GM10248 (cell line): Measurements from ENCODE around the gene ARHGEF12.

Experiments used
- CTCF ChIA-PET: fragments of 300-600 bp; sonication (Branson Sonifier 250); formaldehyde crosslinking; extraction: SDS; loops from one replicate; lab custom pipeline; 2021; ENCODE audit warnings: antibody characterized with exemption; lab: Yijun Ruan, JAX
- POLR2A ChIA-PET: fragments of 350-650 bp; sonication (Branson Sonifier 250); formaldehyde crosslinking; extraction: SDS; loops from one replicate; lab custom pipeline; 2020; ENCODE audit warnings: antibody characterized with exemption; lab: Yijun Ruan, JAX
- DNase-seq: peaks from one replicate; pipeline ENCODE4 v3.0.0; 2012; ENCODE audit errors: extremely low spot score
- CTCF ChIP-seq: IDR thresholded peaks from 2 replicates; pipeline ENCODE4 v1.5.1; 2012; ENCODE audit warnings: mild to moderate bottlenecking, low read depth; ENCODE audit errors: extremely low read depth, missing control alignments, control extremely low read depth

The ARHGEF12 gene

GRCh38 chr11:120516461-120517389 is 180.5 kb downstream of the ARHGEF12 start:
- no peak for TF ChIP-seq CTCF
- ChIA-PET CTCF (interaction anchor here (12.1 kb wide), 1 partner anchor 168 kb away, joined by 124 read pairs; no protein-coding TSS in a partner anchor), POLR2A (no interaction called here)
- no peak for DNase-seq

- ChIA-PET CTCF (interaction anchor here (12.1 kb wide), 1 partner anchor 168 kb away, joined by 124 read pairs; no protein-coding TSS in a partner anchor), POLR2A (no interaction called here)
- no peak for DNase-seq
- no peak for TF ChIP-seq CTCF
These were observed 181.2 kb downstream of the ARHGEF12 start for GRCh38 chr11:120517390-120517761.

GRCh38 chr11:120517801-120518291 is 181.6 kb downstream of the ARHGEF12 start:
- ChIA-PET CTCF (interaction anchor here (1.3 to 12.1 kb wide), 4 partner anchors 54 to 284 kb away, joined by 3 to 124 read pairs (median 6); no protein-coding TSS in a partner anchor), POLR2A (no interaction called here)
- DNase-seq: no peak
- TF ChIP-seq CTCF: no peak

- POLR2A ChIA-PET: no interaction called here
- no peak for DNase-seq
- CTCF ChIA-PET: interaction anchor here (1.1 to 12.1 kb wide), 5 partner anchors 18 to 284 kb away, joined by 3 to 124 read pairs (median 4); no protein-coding TSS in a partner anchor
- no peak for TF ChIP-seq CTCF
These were observed 182.1 kb downstream of the ARHGEF12 start for GRCh38 chr11:120518356-120518755.

GRCh38 chr11:120519474-120519873 is 183.3 kb downstream of the ARHGEF12 start:
- DNase-seq: no peak
- TF ChIP-seq CTCF: no peak
- CTCF ChIA-PET: interaction anchor here (0.6 to 2.4 kb wide), 6 partner anchors 9 to 283 kb away, joined by 3 to 8 read pairs (median 4); partner anchors contain the start of gene GRIK4
- POLR2A ChIA-PET: no interaction called here

GRCh38 chr11:120520091-120520822 is 184.0 kb downstream of the ARHGEF12 start:
- no peak for TF ChIP-seq CTCF
- DNase-seq: no peak
- POLR2A ChIA-PET: no interaction called here
- CTCF ChIA-PET: interaction anchor here (1.1 to 2.4 kb wide), 4 partner anchors 9 to 282 kb away, joined by 3 to 8 read pairs (median 5); partner anchors contain the start of gene GRIK4
